Inferior parietal cortex (tissue), 1 donor: ENCODE measurements around the gene TNFRSF4.

Experiments
- DNase-seq: peaks from one replicate; pipeline ENCODE4 v3.0.0-alpha.2; 2016; ENCODE audit errors: extremely low spot score

TNFRSF4 gene

DNA sequence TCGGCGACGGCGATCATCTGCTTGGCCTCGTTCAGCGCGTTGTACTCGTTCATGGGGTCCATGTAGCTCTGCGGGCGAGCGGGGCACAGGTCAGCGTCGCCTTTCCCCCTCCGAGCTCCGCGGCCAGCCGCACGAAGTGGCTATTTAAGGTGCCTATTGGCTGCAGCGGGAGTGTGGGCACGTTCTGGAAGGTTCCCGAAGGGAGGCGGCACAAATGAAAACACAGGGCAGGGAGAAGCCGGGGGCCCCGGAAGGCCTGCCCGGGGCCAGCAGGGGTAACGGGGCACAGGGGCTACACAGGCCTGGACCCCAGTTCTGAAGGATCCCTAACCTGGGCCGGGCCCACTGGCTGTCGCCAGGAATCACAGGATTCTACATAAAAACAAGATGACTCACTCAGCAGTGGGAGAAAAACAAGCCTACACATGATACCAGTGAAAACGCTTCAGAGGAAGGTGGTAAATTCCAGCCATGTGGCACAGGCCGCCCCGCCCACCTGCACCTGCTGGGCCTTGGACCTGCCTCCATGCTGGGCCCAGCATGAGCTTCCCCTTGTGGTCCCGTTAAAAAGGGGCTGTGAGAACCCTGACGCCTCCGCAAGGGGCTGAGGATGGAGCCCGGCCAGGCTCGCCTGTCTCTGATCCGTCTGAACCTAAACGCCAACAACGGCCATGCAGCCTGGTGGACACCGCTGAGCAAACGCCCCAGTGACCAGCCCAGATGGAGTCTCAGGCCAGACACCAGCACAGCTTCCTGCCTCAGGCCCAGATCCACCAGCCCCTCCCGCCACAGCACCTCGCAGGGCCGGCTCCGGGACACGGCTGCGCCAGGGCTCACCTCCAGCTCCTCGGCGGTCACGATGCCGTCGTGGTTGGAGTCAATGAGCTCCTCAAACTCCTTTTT is 3.9 kb upstream of the TNFRSF4 start:
- DNase-seq, result peak; percentile 13

DNA sequence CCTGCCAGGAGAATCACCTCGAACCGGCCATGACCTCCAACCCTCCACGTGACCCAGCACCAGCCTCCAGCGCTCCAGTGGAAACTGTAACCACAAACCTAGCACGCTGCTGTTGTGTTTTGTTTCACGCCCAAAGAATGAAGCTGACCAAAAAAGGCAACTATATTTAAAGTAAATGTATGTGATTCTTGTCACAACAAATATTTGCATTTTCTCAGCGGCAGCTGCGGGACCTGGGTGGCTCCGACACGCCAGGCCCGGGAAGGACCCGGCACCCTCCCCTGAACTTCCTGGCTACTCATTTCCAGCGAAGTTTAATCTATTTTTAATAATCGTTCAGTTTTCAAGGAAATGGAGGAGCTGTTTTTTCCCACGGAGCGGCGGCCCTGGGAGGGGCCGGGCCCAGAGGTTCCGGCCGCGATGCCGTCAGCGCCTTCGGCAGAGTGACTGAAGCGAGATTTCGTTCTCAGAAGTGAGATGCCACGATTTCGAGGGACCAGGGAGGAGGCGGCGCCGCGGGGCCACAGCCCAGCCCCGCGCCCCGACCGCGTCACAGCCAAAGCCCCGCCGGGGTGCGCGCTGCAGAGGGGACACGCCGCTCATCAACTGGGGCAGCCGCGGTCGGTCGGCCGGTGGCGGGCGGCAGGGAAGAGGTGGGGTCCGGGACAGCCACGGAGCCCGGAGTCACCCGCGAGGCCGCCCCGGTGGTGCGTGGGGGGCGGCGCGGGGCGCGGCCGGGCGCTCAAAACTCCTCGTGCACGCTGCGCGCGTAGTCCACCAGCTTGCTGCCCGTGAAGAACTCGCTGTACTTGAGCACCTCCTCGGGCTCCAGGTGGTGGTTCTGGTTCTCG is 3.0 kb upstream of the TNFRSF4 start:
- DNase-seq, result no peak

DNA sequence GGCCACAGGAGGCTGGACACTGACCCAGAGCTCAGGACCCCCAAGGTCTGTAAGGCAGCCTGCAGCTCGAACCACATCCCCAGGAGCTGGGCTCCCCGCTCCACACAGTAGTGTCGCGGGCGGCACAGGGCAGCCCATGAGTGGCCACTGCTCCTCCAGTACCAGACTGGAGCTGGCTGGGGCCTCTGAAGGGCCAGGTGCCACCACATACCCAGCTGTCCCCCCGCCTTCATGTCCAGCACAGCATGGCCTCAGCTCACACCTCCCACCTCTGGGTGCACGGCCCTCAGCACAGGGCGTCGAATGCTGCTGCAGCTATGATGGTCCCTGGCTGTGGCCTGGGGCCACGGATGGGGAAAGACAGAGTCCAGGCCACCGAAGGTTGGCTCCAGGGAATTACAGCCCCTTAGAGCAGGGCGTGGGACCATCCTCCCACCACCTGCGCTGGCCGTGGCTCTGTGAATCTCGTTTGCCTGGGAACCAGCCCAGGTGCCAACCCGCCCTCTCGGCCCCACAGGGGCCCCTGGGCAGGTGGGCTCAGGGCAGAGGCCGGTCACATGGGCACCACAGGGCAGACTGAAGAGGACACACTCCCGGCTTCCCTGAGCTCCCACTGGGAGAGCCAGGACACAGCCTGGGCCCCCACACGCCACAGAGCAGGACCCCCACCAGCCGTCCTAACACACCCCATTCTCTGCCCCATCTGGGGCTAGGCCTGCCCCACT is 2.1 kb upstream of the TNFRSF4 start:
- DNase-seq, result no peak

DNA sequence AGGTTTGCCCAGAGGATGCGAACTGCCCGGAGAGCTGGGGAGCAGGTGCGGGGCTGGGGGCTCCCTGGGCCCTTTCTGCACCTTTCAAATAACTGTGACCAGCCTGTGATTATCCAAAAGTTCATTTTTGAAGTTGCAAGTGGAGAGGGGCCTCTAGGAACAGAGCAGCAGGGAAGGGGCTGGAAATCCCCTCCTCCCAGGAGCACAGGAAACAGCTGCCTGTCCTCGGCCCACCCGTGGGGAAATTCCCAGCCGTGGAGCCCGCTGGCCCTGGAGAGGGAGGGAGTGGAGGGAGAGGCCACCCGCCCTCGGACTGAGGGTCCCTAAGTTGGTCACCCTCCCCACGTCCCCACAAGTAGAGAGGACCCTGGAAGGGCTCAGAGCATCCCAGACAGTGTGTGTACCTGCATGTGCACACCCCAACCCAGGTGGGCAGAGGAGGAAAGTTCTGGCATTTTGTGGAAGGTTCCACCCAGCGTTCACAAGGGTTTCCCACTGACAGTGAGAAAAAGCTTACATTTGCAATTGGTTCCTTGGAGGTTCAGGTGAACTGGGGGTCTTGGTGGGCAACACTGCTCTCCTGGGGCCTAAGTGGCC is 1.2 kb upstream of the TNFRSF4 start:
- no peak for DNase-seq

DNA sequence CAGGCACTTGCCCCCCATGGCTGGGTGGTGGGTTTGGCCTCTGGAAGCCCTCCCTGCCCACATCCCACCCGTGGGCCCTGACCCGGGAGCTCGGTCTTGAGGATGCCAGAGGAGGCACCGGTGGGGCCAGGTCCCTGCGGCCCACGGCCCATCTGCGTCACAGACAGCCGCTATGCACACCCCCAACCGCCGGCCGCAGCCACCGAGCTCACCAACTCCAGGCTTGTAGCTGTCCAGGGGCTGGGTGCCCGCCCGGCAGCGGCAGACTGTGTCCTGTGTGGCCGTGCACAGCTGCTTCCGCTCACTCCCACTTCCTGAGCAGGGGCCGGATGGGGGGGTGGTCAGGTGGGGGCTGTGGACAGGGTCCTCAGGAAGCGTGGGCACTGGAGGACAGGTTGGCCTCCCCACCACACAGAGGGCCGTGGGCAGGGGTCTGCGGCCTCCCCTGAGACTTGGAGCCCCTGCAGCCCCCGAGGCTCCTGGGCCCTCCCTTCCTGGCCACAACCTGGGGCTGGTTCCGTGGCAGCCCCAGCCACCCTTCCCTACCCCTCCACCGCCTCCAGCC is 1.1 kb downstream of the TNFRSF4 start:
- no peak for DNase-seq

DNA sequence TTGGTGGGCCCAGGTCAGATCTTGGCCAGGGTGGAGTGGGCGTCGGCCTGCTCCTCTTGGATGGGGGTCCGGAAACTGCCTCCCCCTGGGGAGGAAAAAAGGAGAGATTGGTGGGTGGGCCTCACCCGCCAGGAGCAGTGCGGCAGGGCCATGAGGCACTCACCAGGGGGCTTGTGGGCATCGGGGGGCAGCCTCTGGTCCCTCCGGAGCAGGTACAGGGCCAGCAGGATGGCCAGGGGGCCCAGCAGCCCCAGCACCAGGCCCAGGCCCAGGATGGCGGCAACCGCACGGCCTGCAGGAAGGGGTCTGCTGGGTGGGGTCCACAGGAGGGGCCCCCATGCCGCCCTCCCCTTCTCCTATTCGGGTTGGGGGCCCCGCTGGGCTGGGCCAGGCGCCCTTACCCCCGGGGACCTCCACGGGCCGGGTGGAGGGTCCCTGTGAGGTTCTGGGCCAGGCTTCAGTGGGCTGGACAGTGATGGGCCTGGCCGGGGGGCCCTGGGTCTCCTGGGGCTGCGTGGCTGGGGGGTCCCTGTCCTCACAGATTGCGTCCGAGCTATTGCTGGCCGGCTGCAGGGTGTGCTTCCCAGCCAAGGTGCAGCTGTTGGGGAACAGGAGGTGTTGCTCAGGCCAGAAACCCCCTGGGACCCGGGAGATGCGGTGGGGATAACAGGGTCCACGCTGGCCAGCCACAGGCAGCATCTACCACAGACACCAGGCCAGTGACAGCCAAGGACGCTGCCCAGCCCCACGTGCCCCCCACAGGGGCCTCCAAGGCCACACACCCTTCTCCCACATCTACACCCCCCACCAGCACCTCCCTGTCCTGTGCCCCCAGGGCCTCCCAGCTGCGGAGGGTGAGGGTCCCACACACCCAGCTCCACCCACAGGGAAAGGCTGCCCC is 2.2 kb downstream of the TNFRSF4 start:
- no peak for DNase-seq

DNA sequence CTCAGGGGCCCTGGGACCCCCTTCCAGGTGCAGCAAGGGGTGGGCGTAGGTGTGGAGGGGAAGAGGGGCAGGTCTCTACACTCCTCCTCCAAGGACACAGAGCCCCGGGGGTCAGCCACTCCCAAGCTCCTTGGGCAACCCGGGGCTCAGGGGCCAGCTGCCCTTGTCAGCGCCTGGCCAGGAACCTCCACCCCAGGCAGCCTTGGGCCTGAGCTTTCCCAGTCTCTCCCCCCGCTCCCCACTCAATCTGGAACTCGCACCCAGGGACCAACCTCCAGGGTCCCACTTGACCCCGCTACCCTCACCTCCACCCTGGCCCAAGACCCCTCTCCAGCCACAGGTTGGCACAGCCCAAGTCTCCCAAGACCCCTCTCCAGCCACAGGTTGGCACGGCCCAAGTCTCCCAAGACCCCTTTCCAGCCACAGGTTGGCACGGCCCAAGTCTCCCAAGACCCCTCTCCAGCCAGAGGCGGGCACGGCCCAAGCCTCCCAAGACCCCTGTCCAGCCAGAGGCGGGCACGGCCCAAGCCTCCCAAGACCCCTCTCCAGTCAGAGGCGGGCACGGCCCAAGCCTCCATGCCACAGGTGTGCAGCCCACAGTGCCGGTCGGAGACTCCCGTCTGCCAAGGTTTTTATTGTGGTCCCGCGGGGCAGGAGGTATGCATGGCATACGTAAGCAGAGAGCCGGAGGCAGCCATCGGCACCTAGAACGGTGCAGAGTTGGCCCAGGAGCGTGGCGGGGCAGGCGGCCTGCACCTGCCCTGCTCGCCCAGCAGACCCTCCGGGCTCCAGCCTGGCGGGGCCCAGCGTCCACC is 3.0 kb downstream of the TNFRSF4 start:
- no peak for DNase-seq

DNA sequence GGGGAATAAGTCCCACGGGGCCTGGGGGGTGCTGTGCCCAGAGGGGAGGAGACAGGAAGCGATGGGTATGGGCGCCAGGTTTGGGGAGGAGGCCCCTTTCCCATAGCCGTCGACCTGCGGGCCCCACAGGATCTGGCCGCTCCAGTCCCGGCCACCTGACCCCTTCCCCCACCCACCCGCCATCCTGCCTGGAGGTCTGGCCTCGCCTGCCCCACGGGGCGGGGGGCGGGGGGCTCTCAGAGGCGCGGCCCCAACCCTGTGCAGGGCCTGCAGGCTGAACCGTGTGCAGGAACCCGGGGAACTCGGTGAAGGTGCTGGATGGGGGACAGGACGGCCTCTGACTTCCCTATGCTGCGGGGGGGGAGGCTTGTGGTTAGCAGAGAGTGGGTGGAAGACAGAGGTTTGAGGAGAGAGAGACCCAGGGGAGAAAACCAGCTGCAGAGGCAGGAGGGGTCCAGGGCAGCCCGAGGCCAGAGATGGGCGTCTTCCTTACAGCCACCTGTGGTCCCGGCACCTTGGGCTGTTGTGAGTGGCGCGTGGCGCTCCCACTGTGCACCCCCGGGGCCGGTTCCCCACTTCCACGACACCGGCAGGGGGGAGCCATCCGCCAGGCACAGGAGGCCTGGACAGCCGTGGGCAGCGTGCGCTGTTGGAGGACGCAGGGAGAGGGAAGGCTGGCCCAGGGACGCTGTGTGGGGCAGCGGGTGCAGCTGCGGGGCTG is 5.1 kb downstream of the TNFRSF4 start:
- no peak for DNase-seq

DNA sequence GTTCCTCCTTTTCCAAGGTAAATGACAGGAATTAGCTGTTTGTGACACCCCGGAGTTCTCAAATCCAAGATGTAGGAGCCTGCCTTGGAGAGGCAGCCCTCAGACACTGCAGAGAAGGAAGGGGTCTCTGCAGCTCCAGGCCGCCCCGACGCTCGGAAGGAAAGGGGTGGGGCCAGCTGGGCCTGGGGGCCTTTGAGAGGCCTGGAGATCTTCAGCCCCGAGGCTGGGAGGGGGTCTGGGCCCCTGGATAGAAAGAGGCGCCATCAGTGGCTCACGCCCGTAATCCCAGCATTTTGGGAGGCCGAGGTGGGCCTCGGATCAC is 6.4 kb downstream of the TNFRSF4 start:
- no peak for DNase-seq

DNA sequence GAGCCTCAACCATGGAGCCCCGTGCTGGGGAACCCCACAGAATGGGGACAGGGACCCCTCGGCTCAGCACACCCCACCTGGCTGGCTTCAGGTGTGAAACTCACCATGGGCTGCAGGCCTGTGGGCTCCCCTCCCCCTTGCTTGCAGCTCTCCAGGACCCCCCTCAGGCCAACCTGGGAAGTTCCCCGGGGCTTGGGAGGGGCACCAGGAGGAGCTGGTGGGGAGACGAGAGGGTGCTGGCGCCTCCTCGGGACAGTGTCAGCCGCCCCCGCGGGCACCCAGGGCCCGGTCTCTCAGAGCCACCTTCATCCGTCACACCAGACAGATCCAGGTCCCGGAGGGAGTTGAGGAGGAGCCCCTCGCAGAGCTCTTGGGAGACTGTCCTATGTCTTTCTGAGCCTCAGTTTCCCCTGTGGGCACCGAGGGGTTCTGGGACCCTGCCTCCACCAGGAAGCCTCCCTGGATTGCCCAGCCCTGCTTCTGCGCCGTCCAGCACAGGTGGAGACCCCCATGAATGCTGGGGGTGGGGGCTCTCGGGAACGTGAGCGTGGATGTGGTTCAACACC is 6.9 kb downstream of the TNFRSF4 start:
- no peak for DNase-seq

DNA sequence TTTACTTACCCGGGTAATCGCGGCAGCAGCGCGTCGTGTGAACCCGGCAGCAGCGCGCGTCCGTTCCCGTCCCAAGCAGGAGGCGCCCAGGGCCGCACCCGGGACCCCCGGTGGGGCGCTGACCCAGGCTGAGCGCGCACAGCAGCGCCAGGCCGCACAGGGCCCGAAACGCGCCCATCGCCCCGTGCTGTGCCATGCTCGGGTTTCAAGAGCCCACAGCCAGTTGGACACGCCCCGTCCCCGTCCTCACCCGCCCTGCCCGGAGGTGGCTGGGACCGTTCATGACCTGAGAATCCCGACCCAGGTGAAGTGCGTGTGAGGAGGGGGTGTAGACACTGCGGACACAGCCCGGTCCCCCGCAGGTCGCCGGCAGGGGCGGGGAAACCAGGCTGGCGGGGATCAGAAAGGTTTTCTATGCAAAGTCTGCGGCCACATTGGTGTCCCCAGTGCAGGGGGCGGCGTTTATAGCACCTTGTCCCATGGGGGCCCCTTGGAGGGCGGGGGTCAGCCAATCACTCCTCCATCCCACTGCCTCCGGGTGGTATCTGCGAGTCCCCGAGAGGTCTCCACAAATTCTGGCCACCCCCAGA is 7.5 kb downstream of the TNFRSF4 start, which contains the start of gene TNFRSF18:
TNFRSF18 (minus strand) TSS at position 217 of the 590 bp plus-strand sequence; CDS start at position 196, 21 bp downstream.
- DNase-seq, result no peak

DNA sequence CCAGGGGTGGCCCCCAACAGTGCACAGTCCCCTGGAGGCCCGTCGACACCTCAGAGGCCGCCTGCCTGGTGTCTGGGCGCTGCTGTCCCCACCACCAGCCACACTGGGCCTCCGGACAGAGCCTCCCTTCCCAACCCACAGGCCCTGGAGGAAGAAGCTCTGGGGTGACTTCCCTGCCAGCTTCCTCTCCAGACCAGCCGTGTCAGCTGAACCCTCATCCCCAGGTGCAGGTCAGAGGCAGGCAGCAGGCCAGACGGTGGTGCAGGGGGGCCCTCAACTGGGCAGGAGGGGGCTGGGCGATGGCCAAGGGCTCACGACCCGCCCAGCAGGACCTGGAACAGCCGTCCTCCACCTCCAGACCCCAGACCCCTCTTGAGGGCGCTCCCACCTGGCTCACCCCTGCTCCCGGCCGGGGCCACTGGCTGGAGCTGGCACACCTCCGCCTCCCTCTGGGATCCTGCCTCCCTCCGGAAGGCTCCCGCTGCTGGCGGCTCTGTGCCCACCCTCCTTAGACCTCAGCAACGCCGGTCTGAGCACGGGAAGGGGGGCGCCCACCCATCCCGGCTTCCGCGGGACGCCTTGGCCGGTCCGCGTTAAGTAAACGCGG is 8.1 kb downstream of the TNFRSF4 start:
- no peak for DNase-seq

DNA sequence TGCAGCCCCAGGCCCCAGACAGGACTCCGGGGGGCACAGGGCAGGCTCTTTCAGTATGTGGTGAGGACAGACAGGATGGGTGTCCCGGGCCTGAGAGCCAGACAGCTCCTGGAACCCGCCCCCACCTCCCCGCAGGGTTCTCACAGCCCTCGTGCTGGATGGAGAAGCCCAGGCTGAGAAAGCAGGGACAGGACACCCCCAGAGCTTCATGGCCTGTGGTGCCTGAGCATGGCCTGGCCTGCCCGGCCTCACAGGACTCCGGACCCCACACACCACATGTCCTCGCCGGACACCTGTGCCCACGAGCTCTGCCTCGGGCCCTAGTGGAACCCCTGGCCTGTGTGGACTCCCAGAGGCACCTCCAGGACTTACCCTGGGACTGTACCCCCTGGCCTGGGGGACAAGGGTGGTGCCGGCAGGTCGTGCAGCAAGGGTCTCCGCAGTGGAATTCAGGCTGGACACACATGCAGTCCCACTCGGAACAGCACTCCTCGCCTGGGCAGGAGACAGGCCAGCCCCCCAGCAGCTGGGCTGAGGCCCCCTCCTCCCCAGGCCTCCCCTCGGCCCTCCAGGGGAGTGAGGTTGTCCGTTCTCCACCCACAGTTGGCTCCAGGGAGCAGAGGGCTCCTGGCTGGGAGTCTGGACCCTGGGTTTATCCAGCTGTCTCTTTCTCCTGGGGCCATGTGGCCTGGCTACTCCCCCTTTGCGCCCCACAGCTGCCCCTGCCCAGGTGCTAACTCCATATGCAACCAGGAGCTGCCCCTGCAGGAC is 8.8 kb downstream of the TNFRSF4 start:
- DNase-seq, result no peak

DNA sequence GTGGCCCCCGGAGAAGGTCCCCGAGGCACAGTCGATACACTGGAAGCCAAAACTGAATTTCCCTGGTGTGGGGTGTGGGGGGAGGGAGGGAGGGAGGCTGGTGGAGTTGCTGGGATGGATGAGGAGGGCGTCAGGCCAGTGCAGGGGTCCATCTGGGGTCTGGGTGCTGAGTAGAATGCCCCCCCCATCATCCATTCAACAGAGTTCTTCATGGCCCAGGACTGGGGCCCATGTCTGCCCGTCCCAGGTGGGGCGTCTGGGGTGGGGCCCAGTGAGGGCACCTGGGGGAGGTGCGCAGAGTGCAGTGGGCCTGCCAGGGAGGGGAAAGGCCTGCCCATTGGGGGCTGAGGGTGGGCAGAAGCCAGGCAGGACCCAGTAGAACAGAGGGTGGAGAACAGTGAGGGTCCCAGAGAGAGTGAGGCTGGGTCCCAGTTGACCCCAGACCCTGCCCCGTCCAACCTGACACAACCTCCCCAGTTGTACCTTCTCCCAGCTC is 9.5 kb downstream of the TNFRSF4 start:
- DNase-seq, result no peak

DNA sequence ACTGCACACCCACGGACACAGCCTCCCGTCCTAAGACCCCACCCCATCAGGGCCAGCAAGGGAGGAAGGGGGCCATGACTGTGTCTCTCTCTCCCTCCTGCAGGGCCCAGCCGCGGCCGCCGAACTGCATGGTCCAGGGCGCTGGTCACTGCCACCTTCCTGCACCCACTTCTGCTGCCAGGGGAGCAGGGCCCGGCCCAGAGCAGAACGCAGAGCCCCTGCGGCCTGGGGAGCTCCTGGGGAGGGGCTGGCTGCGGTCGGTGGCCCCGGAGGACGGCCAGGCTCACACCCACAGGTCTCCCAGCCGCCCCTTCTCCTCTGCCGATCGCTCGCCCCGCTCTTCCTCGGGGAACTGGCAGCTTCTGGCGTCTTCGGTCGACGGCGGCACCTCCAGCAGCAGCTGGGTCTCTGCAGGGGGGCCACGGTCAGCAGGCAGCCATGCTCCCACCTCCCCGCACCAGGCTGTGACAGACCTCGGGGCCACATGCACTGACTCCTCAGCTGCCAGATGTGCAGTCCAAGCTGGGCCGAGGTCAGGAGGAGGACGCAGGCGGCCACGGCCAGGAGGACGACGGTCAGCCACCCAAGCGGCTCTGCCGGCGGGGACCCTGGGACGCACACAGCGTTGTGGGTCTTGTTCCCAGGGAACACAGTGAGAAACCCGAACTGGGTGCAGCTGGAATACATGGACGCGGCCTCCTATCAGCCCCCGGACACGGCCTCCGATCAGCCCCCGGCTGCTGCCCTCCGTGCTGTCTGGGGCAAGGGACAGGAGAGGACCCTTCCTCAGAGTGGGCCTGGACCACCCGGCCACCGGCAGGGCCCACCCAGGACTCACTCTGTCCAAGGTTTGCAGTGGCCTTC is 10.2 kb downstream of the TNFRSF4 start:
- no peak for DNase-seq
